Ovary (tissue), 3 donors: ENCODE results near the gene TYMP.

Experiments
- EP300 ChIP-seq: sonication (generic); formaldehyde crosslinking; IDR thresholded peaks from one replicate; pipeline ENCODE4 v1.6.1; 2017; ENCODE audit warnings: antibody characterized with exemption
- POLR2A ChIP-seq: fragments of 450-650 bp; IDR thresholded peaks from one replicate; pipeline ENCODE4 v1.6.1; 2017; ENCODE audit warnings: antibody characterized with exemption, mild to moderate bottlenecking, moderate library complexity
- TF ChIP-seq, protein P1 (sequence below), 3 donors: fragments of 450-650 bp in 2 of 3; fragments of 200-600 bp in 1 of 3; IDR thresholded peaks; one replicate each; pipeline versions ENCODE4 v1.5.1 to v1.8.0; 2016 to 2022; ENCODE audit warnings: antibody characterized with exemption in 3 of 3, mild to moderate bottlenecking in 1 of 3
- donor health status: DM: no; HTN: no; CAD: no.

DNA sequence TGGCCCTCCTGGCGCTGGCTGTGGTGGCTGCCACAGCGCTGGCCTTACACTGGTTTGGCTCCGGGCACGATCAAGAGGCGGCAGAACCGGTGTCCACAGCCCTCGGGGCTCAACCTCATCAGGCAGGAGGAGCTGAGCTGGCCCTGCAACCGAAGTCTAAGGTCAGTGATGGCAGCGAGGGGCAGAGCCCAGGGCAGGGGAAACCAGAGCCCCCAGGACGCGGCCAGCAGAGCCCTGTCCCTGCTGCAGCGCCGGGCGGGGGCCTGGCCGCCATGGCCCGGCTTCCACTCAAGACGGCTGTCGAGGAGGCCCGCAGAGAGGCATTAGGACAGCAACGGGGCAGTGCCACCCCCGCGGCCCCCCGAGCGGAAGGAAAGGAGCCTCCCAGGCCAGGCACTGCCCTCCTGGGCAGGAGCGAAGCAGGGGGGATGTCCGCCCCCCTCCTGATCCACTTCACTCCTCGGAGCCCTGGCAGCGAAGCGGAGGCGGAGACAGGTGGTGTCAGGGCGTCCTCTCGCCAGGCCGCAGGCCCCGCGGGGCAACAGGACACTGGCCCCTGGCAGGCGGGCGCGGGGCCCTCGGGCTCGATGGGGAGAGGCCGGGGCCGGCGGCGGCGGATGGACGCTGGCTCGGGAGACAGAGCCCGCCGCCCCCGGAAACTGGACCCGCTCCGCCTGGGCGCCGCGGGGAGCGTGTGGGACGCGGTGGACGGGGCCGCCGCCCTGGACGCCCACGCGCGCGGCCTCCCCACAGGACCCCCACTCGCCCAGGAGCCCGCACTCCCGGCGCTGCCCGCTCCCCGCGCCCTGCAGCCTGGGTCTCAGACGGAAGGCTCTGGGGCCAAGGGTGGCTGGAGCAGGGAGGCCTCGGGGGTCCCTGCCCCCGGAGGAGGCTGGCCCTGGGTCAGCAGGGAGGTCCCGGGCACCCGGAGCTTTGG is 16.8 kb upstream of the TYMP start:
- TF ChIP-seq, protein P1, sequence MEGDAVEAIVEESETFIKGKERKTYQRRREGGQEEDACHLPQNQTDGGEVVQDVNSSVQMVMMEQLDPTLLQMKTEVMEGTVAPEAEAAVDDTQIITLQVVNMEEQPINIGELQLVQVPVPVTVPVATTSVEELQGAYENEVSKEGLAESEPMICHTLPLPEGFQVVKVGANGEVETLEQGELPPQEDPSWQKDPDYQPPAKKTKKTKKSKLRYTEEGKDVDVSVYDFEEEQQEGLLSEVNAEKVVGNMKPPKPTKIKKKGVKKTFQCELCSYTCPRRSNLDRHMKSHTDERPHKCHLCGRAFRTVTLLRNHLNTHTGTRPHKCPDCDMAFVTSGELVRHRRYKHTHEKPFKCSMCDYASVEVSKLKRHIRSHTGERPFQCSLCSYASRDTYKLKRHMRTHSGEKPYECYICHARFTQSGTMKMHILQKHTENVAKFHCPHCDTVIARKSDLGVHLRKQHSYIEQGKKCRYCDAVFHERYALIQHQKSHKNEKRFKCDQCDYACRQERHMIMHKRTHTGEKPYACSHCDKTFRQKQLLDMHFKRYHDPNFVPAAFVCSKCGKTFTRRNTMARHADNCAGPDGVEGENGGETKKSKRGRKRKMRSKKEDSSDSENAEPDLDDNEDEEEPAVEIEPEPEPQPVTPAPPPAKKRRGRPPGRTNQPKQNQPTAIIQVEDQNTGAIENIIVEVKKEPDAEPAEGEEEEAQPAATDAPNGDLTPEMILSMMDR (IDR thresholded peaks at IDR 0.05): no peak
- TF ChIP-seq EP300: no peak
- no peak for TF ChIP-seq POLR2A
